Measurements from ENCODE around the gene EPB41L1. TPM values are rescaled to one million over a fixed set of nuclear protein-coding genes. Genes with fewer than 3 reads are reported as not detected.

The EPB41L1 gene
- total RNA-seq, 1 experiment from 2014 or later = 7.1 TPM

DNA sequence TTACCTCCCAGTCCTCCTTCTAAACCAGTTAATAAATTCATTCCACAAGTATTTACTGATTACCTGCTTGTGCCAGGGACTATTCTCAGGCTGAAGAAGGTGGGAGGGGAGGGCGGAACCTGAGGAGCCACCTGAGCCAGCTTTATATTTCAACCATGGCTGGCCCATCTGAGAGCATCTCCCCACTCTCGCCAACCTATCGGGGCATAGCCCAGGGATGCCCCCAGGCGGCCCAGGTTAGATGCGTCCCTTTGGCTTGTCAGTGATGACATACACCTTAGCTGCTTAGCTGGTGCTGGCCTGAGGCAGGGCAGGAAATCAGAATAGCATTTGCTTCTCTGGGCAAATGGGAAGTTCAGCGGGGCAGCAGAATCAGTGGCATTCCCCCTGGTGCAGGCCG, 76.8 kb downstream of the EPB41L1 start:
- H3K36me3 ChIP-seq (ENCODE audit: insufficient read depth, low read length, poor library complexity, severe bottlenecking) = no peaks in the 10 kb centered on the region
- H3K4me3 ChIP-seq (ENCODE audit: low read depth, low read length, poor library complexity, severe bottlenecking) = no peak overlapping the region
- H3K27ac ChIP-seq (ENCODE audit: low read depth, low read length, poor library complexity, severe bottlenecking) = no peak overlapping the region
- CTCF ChIA-PET = no interaction called here
- no peaks in the 10 kb centered on the region for H3K9me3 ChIP-seq (ENCODE audit: low read depth, low read length, poor library complexity, severe bottlenecking)
- POLR2A ChIA-PET (ENCODE audit: low non-redundant PET) = interaction anchor here (0.5 kb wide), 1 partner anchor 372 kb away, joined by 4 read pairs; no protein-coding TSS in a partner anchor
- TF ChIP-seq, protein P1, sequence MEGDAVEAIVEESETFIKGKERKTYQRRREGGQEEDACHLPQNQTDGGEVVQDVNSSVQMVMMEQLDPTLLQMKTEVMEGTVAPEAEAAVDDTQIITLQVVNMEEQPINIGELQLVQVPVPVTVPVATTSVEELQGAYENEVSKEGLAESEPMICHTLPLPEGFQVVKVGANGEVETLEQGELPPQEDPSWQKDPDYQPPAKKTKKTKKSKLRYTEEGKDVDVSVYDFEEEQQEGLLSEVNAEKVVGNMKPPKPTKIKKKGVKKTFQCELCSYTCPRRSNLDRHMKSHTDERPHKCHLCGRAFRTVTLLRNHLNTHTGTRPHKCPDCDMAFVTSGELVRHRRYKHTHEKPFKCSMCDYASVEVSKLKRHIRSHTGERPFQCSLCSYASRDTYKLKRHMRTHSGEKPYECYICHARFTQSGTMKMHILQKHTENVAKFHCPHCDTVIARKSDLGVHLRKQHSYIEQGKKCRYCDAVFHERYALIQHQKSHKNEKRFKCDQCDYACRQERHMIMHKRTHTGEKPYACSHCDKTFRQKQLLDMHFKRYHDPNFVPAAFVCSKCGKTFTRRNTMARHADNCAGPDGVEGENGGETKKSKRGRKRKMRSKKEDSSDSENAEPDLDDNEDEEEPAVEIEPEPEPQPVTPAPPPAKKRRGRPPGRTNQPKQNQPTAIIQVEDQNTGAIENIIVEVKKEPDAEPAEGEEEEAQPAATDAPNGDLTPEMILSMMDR (conservative IDR thresholded peaks at IDR 0.05; ENCODE audit: low read depth, low read length) = no peak
- TF ChIP-seq EZH2 (IDR thresholded peaks at IDR 0.05; ENCODE audit: borderline replicate concordance, low read depth, low read length, poor library complexity, severe bottlenecking) = no peak
- no peaks in the 10 kb centered on the region for H3K27me3 ChIP-seq (replicated peaks; ENCODE audit: insufficient read depth, low read depth, low read length, poor library complexity)
- intact Hi-C loops (cut with micrococcal nuclease; ENCODE audit: unreplicated experiment) = no loop called here
- no peaks in the 10 kb centered on the region for H3K4me1 ChIP-seq (ENCODE audit: insufficient read depth, low read length, poor library complexity, severe bottlenecking)
- no TSS peak for BruUV-seq (replicated peaks)
- DNase-seq (ENCODE audit: low spot score) = no peak

DNA sequence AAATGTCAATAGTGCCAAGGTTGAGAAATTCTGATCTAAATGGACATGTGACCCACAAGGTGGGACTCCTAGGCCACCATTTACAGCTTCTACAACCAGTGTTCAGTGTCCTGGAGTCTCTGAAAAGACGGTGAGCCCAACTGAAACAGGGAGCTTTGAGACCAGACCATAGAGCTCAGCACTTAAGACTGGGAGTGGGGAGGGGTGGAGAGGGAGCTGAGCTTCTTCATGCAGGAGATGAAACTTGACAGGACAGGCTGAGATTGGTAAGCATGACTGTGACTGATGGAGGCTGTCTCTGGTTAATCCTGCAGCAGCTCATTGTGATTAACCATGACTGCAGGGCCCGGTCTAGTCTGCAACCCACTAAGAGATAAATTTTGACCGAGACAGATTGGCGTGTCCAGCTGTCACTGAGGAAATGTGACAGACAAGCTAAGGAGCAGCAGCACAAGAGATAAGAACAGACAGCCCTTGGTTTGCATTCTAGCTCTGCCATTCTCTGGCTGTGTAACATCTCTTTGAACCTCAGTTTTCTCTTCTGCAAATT, 80.3 kb downstream of the EPB41L1 start:
- H3K9me3 ChIP-seq (ENCODE audit: low read depth, low read length, poor library complexity, severe bottlenecking) = no peaks in the 10 kb centered on the region
- POLR2A ChIA-PET (ENCODE audit: low non-redundant PET) = no interaction called here

DNA sequence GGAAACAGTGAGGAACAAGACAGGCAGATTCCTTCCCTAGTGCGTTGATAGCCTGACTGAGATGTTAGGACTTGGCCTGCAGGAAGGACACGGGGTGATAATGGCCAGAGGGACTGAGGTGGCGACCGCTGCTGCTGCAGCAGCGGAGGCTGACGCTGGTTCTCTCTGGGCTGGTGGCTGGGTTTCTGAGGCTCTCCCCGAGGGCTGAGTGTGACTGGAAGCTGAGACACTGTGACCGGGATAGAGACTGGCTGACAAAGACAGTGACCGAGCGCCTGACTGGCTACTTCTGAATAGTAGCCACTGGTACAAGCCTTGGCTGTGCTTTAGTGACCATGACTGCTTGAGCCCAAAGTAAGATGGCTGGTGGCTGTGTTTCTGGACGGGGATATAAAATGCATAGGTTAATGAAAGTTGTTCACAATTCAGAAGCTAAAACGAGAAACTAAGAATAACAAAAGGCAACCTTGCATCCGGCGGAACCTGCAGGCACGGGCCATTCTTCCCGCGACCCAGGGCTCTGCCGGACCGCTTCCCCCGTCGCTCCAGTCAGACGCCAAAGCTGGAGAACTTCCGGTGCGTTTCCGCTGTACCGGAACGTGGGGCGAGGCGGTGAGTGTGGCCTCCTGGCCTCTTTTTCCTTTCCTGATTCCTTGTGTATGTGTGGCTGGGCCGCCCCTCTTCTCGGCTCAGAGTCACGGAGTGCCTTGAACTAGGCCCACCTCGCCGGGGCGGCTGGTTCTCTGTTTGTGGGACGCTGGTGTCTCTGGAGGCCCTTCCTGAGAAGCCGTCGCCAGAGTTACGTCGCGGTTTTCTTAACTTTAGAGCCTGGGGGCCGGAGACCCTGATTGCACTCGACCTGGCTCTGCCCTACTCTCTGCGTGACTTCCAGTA, 81.6 kb downstream of the EPB41L1 start, which contains the start of gene AAR2:
Gene AAR2 (plus strand): TSS at position 587 of the 894 bp plus-strand sequence. CDS start 3,391 bp downstream, outside the sequence.
- CTCF ChIA-PET = no interaction called here
- BruUV-seq (replicated peaks) = no TSS peak

More for the DNA sequence above, 80.3 kb downstream of the EPB41L1 start:
- intact Hi-C loops (cut with micrococcal nuclease; ENCODE audit: unreplicated experiment) = no loop called here
- CTCF ChIA-PET = interaction anchor here (0.6 kb wide), 1 partner anchor 32 kb away, joined by 10 read pairs; no protein-coding TSS in a partner anchor
- no peak for DNase-seq (ENCODE audit: low spot score)
- no peak overlapping the region for H3K4me3 ChIP-seq (ENCODE audit: low read depth, low read length, poor library complexity, severe bottlenecking)
- peaks cover under 1% of the 10 kb centered on the region for H3K36me3 ChIP-seq (ENCODE audit: insufficient read depth, low read length, poor library complexity, severe bottlenecking)
- TF ChIP-seq, protein P1 (conservative IDR thresholded peaks at IDR 0.05; ENCODE audit: low read depth, low read length) = no peak
- no peak for TF ChIP-seq EZH2 (IDR thresholded peaks at IDR 0.05; ENCODE audit: borderline replicate concordance, low read depth, low read length, poor library complexity, severe bottlenecking)
- no TSS peak for BruUV-seq (replicated peaks)
- no peaks in the 10 kb centered on the region for H3K27me3 ChIP-seq (replicated peaks; ENCODE audit: insufficient read depth, low read depth, low read length, poor library complexity)
- no peak overlapping the region for H3K27ac ChIP-seq (ENCODE audit: low read depth, low read length, poor library complexity, severe bottlenecking)
- peaks cover 4% of the 10 kb centered on the region for H3K4me1 ChIP-seq (ENCODE audit: insufficient read depth, low read length, poor library complexity, severe bottlenecking)

More for the DNA sequence above, 81.6 kb downstream of the EPB41L1 start, which contains the start of gene AAR2:
- DNase-seq (ENCODE audit: low spot score) = peak; percentile 88
- no peaks in the 10 kb centered on the region for H3K27me3 ChIP-seq (replicated peaks; ENCODE audit: insufficient read depth, low read depth, low read length, poor library complexity)
- peaks cover 4% of the 10 kb centered on the region for H3K4me1 ChIP-seq (ENCODE audit: insufficient read depth, low read length, poor library complexity, severe bottlenecking)
- H3K36me3 ChIP-seq (ENCODE audit: insufficient read depth, low read length, poor library complexity, severe bottlenecking) = peaks cover 14% of the 10 kb centered on the region
- H3K4me3 ChIP-seq (ENCODE audit: low read depth, low read length, poor library complexity, severe bottlenecking) = peak within 1 kb of the TSS; percentile 77
- H3K27ac ChIP-seq (ENCODE audit: low read depth, low read length, poor library complexity, severe bottlenecking) = peak within 1 kb of the TSS; percentile 77
- intact Hi-C loops (cut with micrococcal nuclease; ENCODE audit: unreplicated experiment) = no loop called here
- POLR2A ChIA-PET (ENCODE audit: low non-redundant PET) = interaction anchor here (0.6 kb wide), 1 partner anchor 23 kb away, joined by 4 read pairs; no protein-coding TSS in a partner anchor
- TF ChIP-seq, protein P1 (conservative IDR thresholded peaks at IDR 0.05; ENCODE audit: low read depth, low read length) = no peak
- TF ChIP-seq EZH2 (IDR thresholded peaks at IDR 0.05; ENCODE audit: borderline replicate concordance, low read depth, low read length, poor library complexity, severe bottlenecking) = no peak
- no peaks in the 10 kb centered on the region for H3K9me3 ChIP-seq (ENCODE audit: low read depth, low read length, poor library complexity, severe bottlenecking)
